ENCODE data around the gene HTN1.
"Not testable (repeated sequence)": the region's sequence is repeated elsewhere in the genome, so short reads cannot be mapped to it uniquely, and the experiment has no call there.

The HTN1 gene

DNA sequence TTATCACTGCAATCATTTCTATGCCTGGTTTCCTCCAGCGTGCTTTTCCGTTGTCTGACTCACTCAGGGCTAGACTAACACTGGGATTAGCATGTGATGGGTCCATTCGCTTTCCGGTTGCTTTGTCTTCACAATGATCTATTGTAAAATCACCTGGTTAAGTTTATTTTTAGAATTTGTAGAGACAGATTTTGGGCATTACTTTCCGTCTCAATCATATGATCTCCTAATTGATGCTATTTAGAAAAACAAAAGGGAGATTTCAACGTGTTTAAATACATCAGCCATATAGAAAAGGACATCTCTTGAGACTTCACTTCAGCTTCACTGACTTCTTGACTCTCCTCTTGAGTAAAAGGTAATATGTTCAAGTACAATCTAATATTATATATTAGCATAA is at the start of gene HTN1:
TSS of gene HTN1 (plus strand) at position 301 of the 400 bp plus-strand sequence. CDS start 2,639 bp downstream, outside the sequence.
- not testable (repeated sequence) for DNase-seq (ENCODE audit: low read depth); H3K4me3 ChIP-seq (ENCODE audit: low read depth, low read length)

DNA sequence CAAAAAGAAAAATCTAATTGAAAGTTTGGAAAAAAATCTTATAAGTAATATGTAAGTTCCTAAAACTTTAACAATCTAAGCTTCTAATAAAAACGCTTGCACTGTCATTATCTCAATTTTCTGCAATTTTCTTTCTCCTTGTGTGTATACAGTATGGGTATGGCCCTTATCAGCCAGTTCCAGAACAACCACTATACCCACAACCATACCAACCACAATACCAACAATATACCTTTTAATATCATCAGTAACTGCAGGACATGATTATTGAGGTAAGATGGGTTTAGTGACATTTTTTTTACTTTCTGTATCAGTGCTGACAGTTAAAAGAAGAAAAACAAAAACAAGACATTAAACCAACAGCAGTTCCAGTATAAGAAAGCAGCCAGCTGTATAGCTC is 49.5 kb upstream of the HTN1 start:
- DNase-seq (ENCODE audit: low read depth), result no peak
- TF ChIP-seq, protein P1, sequence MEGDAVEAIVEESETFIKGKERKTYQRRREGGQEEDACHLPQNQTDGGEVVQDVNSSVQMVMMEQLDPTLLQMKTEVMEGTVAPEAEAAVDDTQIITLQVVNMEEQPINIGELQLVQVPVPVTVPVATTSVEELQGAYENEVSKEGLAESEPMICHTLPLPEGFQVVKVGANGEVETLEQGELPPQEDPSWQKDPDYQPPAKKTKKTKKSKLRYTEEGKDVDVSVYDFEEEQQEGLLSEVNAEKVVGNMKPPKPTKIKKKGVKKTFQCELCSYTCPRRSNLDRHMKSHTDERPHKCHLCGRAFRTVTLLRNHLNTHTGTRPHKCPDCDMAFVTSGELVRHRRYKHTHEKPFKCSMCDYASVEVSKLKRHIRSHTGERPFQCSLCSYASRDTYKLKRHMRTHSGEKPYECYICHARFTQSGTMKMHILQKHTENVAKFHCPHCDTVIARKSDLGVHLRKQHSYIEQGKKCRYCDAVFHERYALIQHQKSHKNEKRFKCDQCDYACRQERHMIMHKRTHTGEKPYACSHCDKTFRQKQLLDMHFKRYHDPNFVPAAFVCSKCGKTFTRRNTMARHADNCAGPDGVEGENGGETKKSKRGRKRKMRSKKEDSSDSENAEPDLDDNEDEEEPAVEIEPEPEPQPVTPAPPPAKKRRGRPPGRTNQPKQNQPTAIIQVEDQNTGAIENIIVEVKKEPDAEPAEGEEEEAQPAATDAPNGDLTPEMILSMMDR (IDR thresholded peaks at IDR 0.05; ENCODE audit: low read depth, low read length, missing control alignments), result no peak
- H3K4me3 ChIP-seq (ENCODE audit: low read depth, low read length), result no peak overlapping the region

DNA sequence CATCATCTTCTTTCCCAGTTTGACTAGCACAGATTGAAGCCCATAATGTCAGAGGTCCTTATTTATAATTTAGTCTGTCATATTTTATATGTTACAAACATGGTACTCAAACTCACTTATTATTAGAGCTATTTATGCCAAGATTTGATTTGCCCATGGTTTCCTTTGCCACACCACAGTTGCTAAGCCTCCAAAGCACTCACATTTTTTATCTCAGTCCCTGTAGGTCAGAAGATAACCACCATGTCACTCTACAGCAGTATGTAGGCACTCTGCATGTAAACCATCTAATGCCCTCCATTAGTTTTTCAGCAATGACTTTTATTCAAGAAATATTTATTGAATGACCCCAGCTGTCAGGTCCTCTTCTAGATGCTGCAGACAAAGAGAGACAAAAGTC is 47.7 kb upstream of the HTN1 start:
- H3K4me3 ChIP-seq (ENCODE audit: low read depth, low read length), result no peak overlapping the region
- no peak for DNase-seq (ENCODE audit: low read depth)
- TF ChIP-seq, protein P1 (IDR thresholded peaks at IDR 0.05; ENCODE audit: low read depth, low read length, missing control alignments), result no peak

DNA sequence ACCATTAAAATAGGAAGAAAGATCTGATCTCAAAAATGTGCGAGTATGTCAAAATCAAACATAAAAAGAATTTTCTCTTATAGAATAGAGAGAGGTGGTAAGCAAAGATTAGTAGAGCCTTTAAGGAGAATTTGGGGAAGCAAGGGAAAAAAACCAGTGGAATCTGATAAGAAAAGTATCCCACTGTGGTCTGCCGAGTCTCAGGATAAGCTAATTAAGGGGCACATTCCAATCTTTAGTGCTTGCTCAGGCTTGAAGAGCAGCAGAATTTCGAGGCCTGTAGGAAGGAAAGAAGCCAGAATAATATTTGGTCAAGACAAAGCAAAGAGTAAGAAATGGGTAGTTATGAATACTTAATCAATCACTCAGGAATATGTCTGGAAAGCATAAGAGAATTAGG is 41.5 kb upstream of the HTN1 start:
- no peak overlapping the region for H3K4me3 ChIP-seq (ENCODE audit: low read depth, low read length)
- no peak for DNase-seq (ENCODE audit: low read depth)
- TF ChIP-seq, protein P1 (IDR thresholded peaks at IDR 0.05; ENCODE audit: low read depth, low read length, missing control alignments), result no peak

DNA sequence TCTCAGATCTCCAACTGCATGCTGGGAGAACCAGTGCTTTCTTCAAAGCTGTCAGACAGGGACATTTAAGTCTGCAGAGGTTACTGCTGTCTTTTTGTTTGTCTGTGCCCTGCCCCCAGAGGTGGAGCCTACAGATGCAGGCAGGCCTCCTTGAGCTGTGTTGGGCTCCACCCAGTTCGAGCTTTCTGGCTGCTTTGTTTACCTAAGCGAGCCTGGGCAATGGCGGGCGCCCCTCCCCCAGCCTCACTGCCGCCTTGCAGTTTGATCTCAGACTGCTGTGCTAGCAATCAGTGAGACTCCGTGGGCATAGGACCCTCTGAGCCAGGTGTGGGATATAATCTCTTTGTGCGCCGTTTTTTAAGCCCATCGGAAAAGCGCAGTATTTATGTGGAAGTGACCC is 31.2 kb upstream of the HTN1 start:
- not testable (repeated sequence) for DNase-seq (ENCODE audit: low read depth); H3K4me3 ChIP-seq (ENCODE audit: low read depth, low read length)

DNA sequence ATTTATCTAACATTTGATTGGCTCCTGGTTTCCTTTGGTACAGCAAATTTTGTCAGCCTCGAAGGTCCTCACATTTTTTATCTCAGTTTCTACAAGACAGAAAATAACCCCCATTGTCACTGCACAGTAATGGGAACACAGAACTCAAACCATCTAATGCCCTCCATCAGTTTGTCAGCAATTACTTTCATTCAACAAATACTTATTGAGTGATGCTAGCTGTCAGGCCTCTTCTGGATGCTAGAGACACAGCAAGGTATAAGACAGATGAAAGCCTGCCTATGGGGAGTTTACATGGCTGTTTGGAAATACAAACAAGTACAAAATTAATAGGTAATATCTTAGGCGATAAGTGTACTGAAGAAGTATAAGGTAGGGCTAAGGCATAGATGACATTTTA is 27.0 kb upstream of the HTN1 start:
- no peak overlapping the region for H3K4me3 ChIP-seq (ENCODE audit: low read depth, low read length)
- DNase-seq (ENCODE audit: low read depth), result no peak
- TF ChIP-seq, protein P1 (IDR thresholded peaks at IDR 0.05; ENCODE audit: low read depth, low read length, missing control alignments), result no peak

DNA sequence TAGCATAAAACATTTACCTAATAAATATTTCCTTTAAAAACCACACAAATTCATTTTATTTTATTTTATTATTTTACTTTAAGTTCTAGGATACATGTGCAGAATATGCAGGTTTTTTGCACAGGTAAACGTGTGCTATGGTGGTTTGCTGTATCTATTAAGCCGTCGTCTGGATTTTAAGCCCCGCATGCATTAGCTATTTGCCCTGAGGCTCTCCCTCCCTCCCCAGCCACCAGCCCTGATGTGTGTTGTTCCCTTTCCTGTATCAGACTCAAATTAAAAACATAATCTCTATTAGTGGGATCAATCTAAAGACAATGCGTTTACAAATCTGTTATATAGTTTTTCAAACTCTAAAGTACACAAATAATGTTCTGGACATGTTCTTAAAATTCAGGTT is 23.2 kb upstream of the HTN1 start:
- TF ChIP-seq, protein P1 (IDR thresholded peaks at IDR 0.05; ENCODE audit: low read depth, low read length, missing control alignments), result no peak
- H3K4me3 ChIP-seq (ENCODE audit: low read depth, low read length), result no peak overlapping the region
- DNase-seq (ENCODE audit: low read depth), result no peak

DNA sequence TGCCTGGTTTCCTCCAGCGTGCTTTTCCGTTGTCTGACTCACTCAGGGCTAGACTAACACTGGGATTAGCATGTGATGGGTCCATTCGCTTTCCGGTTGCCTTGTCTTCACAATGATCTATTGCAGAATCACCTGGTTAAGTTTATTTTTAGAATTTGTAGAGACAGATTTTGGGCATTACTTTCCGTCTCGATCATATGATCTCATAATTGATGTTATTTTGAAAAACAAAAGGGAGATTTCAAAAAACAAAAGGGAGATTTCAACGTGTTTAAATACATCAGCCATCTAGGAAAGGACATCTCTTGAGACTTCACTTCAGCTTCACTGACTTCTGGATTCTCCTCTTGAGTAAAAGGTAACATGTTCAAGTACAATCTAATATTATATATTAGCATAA is 22.1 kb upstream of the HTN1 start, which contains the start of gene HTN3:
TSS of gene HTN3 (plus strand) at position 301 of the 400 bp plus-strand sequence. CDS start 2,282 bp downstream, outside the sequence.
- not testable (repeated sequence) for H3K4me3 ChIP-seq (ENCODE audit: low read depth, low read length); DNase-seq (ENCODE audit: low read depth)

DNA sequence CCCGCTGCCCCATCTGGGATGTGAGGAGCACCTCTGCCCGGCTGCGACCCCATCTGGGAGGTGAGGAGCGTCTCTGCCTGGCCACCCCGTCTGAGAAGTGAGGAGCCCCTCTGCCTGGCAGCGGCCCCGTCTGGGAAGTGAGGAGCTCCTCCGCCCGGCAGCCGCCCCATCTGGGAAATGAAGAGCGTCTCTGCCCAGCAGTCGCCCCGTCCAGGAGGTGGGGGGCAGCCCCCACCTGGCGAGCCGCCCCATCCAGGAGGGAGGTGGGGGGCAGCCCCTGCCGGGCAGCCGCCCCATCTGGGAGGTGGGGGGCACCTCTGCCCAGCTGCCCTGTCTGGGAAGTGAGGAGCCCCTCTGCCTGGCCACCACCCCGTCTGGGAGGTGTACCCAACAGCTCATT is 12.7 kb upstream of the HTN1 start:
- not testable (repeated sequence) for H3K4me3 ChIP-seq (ENCODE audit: low read depth, low read length)

DNA sequence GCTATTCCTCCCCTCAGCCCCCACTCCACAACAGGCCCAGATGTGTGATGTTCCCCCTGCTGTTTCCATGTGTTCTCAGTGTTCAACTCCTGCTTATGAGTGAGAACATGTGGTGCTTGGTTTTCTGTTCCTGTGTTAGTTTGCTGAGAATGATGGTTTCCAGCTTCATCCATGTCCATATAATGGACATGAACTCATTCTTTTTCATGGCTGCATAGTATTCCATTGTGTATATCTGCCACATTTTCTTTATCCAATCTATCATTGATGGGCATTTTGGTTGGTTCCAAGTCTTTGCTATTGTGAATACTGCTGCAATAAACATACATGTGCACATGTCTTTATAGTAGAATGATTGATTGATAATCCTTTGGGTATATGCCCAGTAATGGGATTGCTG is 10.3 kb upstream of the HTN1 start:
- H3K4me3 ChIP-seq (ENCODE audit: low read depth, low read length); DNase-seq (ENCODE audit: low read depth): not testable (repeated sequence)

More for the DNA sequence above, 12.7 kb upstream of the HTN1 start:
- DNase-seq (ENCODE audit: low read depth), result not testable (repeated sequence)

Data from GM12864 (cell line).